CD4-positive, alpha-beta T cell treated with Interleukin-17A for 1 hour (primary cell): ENCODE measurements around the gene EPS8L1.
"Not testable (repeated sequence)": the region's sequence is repeated elsewhere in the genome, so short reads cannot be mapped to it uniquely, and the experiment has no call there.

ENCODE experiments used
- DNase-seq: peaks from one replicate; pipeline ENCODE4 v3.0.0-alpha.2; 2020

The EPS8L1 gene

GRCh38 chr19:55096061-55096701 is 20.5 kb downstream of the EPS8L1 start:
- no peak for DNase-seq

GRCh38 chr19:55097864-55098715 is 22.4 kb downstream of the EPS8L1 start:
- no peak for DNase-seq

- no peak for DNase-seq
Observed at GRCh38 chr19:55098716-55099556, 23.3 kb downstream of the EPS8L1 start.

- DNase-seq = no peak
Observed at GRCh38 chr19:55099557-55100506, 24.2 kb downstream of the EPS8L1 start.

- no peak for DNase-seq
Observed at GRCh38 chr19:55101261-55101660, 25.6 kb downstream of the EPS8L1 start.

- no peak for DNase-seq
Observed at GRCh38 chr19:55103190-55103589, 27.5 kb downstream of the EPS8L1 start.

GRCh38 chr19:55105237-55105636 is 29.6 kb downstream of the EPS8L1 start:
- no peak for DNase-seq

- DNase-seq = no peak
Observed at GRCh38 chr19:55106591-55106990, 30.9 kb downstream of the EPS8L1 start.

GRCh38 chr19:55107252-55107651 is 31.6 kb downstream of the EPS8L1 start:
- DNase-seq = not testable (repeated sequence)

- no peak for DNase-seq
Observed at GRCh38 chr19:55109527-55110291, 34.0 kb downstream of the EPS8L1 start.

- DNase-seq = no peak
Observed at GRCh38 chr19:55111238-55111831, 35.7 kb downstream of the EPS8L1 start.

GRCh38 chr19:55112246-55112776 is 36.6 kb downstream of the EPS8L1 start:
- no peak for DNase-seq

GRCh38 chr19:55112777-55113569 is 37.3 kb downstream of the EPS8L1 start:
- no peak for DNase-seq

- DNase-seq = no peak
Observed at GRCh38 chr19:55113570-55114039, 37.9 kb downstream of the EPS8L1 start.

GRCh38 chr19:55114566-55115145 is 39.0 kb downstream of the EPS8L1 start:
- DNase-seq = no peak

GRCh38 chr19:55115446-55116065 is 39.9 kb downstream of the EPS8L1 start:
- DNase-seq = peak; percentile 20

GRCh38 chr19:55116232-55116858 is 40.7 kb downstream of the EPS8L1 start:
- DNase-seq = peak; percentile 64
